Esophagus muscularis mucosa (tissue), 4 donors: Measurements from ENCODE around the gene TBCC.

Source experiments
- EP300 ChIP-seq: sonication (generic); formaldehyde crosslinking; IDR thresholded peaks from one replicate; pipeline ENCODE4 v1.6.1; 2017; ENCODE audit warnings: antibody characterized with exemption
- POLR2A ChIP-seq: fragments of 450-650 bp; IDR thresholded peaks from one replicate; pipeline ENCODE4 v1.6.1; 2017; ENCODE audit warnings: antibody characterized with exemption, moderate library complexity, mild to moderate bottlenecking, low read depth
- POLR2AphosphoS5 ChIP-seq, 2 donors: sonication (generic); formaldehyde crosslinking; IDR thresholded peaks; one replicate each; pipeline ENCODE4 v1.6.1; 2017; ENCODE audit warnings: antibody characterized with exemption in 2 of 2
- TF ChIP-seq, protein P1 (sequence below), 3 experiments: fragments of 200-600 bp in 2 of 3; fragments of 450-650 bp in 1 of 3; sonication (generic) in 2 of 3; IDR thresholded peaks; one replicate each; pipeline ENCODE4 v1.5.1; 2017 to 2019; ENCODE audit warnings: antibody characterized with exemption in 3 of 3, mild to moderate bottlenecking in 2 of 3, moderate library complexity in 1 of 3

DNA sequence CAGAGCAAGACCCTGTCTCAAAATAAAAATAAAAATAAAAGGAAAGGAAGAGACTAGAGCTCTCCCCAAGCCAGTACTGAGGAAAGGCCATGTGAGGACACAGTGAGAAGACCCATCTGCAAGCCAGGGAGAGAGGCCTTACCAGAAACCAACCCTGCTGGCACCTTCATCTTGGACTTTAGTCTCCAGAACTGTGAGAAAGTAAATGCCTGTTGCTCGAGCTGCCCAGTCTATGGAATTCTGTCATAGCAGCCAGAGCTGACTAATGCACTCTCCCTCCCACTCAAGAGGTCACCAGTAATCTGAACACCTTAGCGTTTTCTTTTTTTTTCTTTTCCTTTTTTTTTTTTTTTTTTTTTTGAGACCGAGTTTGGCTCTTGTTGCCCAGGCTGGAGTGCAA is 16.2 kb downstream of the TBCC start:
- no peak for TF ChIP-seq EP300
- TF ChIP-seq, protein P1, sequence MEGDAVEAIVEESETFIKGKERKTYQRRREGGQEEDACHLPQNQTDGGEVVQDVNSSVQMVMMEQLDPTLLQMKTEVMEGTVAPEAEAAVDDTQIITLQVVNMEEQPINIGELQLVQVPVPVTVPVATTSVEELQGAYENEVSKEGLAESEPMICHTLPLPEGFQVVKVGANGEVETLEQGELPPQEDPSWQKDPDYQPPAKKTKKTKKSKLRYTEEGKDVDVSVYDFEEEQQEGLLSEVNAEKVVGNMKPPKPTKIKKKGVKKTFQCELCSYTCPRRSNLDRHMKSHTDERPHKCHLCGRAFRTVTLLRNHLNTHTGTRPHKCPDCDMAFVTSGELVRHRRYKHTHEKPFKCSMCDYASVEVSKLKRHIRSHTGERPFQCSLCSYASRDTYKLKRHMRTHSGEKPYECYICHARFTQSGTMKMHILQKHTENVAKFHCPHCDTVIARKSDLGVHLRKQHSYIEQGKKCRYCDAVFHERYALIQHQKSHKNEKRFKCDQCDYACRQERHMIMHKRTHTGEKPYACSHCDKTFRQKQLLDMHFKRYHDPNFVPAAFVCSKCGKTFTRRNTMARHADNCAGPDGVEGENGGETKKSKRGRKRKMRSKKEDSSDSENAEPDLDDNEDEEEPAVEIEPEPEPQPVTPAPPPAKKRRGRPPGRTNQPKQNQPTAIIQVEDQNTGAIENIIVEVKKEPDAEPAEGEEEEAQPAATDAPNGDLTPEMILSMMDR (IDR thresholded peaks at IDR 0.05) = no peak
- TF ChIP-seq POLR2A = no peak
- no peak for TF ChIP-seq POLR2AphosphoS5 (IDR thresholded peaks at IDR 0.05)
